Superior temporal gyrus (tissue), 1 donor: ENCODE data around the gene SCN4A.

Source experiments
- DNase-seq: peaks from one replicate; pipeline ENCODE4 v3.0.0-alpha.2; 2016; ENCODE audit errors: extremely low spot score

SCN4A gene

DNA sequence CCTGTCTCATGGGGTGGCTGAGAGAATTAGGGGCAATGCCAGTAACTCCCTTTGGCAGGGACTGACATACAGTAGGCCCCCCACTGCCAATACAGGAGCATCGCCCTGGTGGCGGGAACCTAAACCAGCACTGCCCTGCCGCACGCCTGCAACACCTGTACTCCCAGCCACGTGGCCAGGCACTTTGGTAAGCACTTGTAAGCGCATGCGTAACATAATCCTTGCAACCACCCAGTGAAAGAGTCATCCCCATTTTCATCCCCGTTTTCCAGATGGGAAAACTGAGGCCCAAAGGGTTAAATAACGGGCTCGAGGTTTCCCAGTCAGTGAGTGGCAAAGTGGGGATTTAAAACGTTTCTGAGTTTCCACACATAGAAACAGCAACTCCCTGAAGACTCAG lies 17.5 kb downstream of the SCN4A start:
- DNase-seq, result no peak

DNA sequence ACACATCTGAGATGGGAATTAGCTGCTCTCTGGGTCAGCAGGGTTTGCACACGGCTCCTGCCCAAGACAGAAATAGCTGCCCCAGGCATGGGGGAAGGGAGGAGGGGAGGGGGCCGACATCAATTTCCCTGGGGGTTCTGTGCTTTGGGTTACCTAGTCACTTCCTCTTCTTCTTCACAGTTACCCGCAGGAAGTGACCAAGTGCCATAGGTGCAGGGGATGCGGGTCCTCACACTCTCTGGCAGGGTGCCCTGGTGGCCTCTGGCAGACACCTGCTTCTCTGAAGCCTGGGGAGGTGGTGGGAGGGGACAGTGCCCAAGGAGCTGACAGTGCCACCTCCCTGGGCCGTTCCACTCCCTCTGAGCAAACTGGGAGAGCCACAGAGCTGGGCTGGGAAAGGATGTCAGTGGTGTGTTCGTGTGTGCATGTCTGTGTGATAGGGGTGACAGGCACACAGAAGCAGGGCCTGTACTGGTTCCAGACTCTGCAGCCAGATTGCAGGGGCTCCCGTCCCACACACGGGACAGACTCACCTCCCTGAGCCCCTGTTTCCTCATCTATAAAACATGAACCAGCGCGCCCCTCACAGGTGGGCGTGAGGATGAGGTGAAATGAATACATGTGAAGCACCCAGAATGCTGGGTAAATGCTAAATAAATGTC lies 18.2 kb downstream of the SCN4A start:
- no peak for DNase-seq

DNA sequence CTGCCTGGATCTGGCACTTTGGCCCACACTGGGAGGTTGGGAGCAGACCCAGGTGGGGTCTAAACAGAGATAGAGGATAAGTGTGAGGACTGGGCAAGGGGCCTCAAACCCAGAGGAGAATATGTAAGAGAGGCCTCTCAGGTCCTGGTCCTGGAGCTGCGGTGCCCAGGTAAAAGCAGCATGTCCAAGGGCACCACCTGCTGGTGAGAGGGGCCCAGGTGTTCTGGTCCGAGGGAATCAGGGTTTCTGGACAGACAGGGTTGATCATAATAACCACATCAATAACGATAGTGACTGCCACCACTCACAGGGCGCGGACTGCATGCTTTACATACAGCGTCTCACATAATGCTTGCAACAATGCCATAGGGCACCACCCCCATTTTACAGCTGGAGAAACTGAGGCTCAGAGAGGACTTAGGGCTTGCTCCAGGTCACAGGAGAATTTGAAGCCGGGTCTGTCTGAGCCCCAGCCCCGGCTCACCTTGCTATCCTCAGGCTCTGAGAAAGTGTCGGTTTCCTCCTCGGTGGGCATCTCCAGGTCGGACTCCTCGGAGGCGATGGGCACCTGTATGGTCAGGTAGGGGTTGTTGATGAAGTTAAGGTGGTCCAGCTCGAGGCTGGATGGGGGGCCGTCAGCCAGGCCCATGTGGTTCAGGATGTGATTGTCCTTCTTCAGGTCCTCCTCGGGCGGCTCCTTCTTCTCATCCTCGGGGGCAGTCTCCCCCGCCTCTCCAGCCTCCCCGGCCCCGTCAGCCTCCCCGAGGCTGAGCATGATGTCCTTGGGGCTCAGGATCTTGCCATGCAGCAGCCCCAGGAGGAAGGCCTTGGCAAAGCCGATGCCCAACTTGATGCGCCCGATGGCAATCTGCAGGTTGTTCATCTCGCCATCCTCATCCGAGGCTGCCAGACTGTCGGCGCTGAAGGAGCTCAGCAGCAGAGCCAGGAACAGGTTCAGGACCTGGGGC lies 21.5 kb downstream of the SCN4A start:
- no peak for DNase-seq

DNA sequence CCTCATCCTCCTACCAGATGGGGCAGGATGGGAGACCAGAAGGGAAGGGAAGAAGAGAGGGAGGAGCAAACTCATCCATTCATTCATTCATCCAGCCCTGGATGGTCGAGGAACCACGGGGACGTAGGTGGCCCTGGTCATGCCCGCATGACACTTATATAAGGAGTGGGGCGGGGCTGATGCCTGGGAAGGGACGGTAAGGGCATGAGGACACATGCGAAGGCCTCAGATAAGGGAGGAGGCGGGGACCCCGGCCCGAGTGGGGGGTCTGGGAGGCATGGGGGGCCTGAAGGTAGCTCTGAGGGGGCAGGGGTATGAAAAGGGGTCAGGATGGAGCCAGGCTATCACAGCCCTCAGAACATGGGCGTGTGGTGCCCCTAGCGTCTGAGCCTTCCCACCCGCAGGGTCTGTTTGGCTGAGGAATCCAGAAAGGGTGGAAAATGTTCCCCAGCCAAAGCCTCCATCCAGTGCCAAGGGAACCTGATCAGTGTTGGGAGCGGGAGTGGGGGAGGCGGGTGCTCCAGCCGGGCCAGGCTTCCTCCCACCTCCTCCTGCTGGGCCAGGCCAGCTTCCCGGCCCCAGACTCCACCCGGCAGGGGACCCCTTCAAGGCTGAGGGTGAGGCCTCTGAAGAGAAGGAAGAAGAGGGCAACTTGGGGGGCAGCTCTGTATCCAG lies 23.0 kb downstream of the SCN4A start:
- DNase-seq, result no peak

DNA sequence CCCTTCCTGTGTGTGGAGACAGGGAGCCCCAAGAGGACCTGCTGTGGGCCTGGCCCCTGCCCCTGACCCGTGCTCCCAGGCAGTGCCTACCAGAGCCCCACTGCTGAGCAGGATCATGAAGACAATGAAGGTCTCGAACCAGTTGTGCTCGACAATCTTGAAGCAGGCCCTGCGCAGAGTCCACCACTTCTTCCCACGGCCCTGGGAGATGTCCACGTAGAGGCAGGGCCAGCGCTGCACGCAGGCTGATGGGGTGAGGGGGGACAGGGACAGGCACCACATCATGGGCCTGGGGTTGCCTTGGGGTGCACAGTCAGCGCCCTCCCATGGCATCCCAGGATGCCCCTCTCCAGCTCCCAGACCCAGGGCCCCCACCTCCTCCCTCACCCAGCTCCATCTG lies 24.2 kb downstream of the SCN4A start:
- no peak for DNase-seq

DNA sequence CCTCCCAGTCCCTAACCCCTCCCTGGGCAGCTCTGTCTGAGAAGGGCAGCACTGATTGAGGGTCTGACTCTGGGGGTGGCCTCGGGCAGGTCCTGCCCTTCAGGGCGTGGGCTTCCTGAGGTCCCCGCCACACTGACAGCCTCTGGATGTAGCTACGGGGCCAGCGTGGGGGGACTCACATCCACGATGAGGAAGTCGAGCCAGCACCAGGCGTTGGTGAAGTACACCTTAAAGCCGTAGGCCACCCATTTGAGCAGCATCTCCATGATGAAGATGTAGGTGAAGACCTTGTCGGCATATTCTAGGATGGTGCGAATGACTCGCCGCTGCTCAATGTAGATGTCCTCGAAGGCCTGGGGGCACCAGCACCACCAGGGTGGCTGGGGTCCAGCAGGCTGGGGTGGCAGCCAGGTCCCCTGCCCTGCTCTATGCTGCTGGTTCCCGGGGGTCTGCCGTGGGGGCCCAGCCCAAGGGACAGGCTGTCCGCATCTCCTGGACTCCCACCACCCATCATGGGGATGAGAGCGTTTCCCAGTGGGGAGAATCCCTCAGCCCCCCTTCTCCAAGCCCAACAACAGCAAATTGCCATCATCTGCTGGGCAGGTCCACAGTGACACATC lies 24.9 kb downstream of the SCN4A start:
- no peak for DNase-seq

DNA sequence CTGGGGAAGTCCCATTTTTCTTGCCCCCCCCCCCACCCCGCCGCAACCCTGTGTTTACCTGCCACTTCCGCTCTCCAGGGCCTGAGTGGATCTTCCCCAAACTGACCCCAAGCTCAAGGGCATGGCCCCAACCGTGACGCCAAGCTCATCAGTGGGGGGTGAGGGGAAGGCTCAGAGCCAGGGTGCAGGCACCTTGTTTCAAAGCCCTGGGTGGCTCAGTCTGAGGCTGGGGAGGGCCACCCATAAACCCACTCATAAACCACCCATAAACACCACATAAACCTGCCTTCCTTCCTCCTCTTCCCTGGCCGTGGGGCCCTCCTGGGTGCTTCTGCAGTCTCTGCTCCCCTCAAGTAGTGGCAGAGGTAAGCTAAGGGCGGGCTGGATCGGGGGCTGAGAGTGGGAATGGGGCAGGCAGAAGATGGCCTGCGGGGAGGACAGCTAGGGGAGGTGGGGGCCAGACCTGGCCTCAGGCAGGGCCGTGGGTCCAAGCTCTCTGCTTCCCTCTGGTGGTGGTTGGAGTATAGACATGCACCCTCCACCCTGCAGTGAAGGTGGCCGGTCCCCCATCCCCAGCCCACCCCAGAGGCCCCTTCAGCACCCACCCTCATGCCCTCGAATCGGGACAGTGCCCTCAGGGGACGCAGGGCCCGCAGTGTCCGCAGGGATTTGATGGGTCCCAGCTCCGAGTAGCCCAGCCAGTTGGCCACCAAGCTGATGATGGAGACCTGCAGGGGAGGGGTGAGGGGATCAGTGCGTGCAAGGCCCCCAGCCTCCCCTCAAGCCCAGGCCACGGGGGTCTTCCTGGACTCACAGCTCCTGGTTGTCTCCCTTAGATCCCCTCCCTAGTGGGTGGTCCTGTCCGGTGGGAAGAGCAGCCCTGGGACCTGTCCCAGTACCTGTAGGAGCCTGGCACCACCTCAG lies 26.0 kb downstream of the SCN4A start:
- DNase-seq, result peak; percentile 25

DNA sequence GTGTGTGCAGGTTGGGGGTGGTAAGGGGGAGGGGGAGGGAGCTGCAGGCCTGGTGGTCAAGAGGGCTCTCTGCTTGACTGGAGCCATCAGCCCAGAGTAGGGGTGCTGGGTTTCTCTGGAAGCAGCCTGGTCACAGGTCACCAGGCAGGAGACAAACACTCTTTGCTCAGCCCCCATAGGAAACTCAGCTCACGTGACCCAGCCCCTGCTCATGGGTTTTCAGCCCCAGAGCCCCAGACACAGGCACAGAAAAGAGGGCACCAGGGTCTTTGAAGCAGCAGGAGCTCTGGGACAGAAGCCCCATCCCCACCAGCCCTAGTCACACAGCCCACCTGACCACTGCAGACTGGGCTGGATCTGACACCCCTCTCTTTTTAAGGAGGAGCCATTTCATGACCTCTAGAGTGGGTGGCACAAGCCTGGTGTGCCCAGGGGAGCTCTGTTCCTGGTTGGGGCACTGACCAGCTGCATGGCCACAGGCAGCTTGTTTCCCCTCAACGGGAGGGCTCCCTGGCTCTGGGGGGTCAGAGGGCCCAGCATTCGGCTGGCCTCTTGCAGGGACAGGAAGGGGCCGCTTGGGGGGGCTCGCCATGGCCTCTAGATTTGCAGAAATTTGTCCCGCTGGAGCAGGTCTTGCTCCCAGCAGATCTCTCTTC lies 26.8 kb downstream of the SCN4A start:
- no peak for DNase-seq

DNA sequence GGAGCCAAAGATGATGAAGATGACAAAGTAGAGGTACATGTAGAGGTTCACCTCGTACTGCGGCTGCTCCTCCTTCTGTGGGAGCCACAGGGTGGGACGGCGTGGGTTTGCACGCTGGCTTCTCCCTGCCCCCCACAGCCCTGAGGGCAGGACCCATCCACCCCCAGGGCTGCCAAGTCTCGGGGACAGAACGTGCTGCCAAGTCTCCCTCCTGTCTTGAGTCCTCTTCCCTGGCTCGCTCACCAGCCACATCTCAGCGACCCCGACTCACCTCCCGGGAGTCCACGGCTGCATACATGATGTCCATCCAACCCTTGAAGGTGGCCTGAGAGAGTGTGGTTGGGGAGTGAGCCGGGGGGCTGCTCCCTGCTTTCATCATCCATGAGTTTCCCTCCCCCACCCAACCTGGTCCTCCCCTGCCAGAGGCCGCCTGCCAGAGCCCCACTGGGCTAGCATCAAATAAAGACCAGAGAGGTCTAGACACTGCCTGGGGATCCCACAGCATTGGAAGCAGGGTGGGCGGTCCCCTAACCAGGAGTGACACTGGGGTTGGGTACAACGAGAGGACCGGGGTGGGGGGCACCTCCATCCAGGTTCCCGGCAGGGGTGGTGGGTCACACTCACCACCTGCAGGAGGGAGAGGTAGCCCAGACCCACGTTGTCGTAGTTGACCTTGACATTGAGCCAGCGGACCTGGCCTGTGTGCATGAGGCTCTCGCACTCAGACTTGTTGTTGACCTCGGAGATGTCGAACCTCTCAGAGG lies 27.8 kb downstream of the SCN4A start:
- no peak for DNase-seq

DNA sequence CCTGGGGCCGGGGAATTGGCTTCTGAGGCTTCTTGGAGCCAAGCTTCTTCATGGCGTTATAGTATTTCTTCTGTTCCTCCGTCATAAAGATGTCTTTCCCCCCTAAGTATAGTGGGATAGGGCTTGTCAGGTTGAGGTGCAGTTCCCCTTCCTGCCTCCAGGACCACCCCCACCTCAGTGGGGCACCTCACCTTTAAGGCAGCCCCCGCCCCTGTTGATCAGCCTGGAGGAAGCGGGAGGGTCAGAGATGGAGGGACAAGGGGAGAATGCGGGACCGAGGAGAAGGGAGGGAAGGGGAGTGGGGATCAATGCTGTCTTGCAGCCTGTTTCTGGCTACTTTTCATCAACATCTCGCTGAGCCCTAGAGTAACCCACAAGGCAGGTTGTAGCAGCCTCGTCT lies 29.0 kb downstream of the SCN4A start:
- no peak for DNase-seq

DNA sequence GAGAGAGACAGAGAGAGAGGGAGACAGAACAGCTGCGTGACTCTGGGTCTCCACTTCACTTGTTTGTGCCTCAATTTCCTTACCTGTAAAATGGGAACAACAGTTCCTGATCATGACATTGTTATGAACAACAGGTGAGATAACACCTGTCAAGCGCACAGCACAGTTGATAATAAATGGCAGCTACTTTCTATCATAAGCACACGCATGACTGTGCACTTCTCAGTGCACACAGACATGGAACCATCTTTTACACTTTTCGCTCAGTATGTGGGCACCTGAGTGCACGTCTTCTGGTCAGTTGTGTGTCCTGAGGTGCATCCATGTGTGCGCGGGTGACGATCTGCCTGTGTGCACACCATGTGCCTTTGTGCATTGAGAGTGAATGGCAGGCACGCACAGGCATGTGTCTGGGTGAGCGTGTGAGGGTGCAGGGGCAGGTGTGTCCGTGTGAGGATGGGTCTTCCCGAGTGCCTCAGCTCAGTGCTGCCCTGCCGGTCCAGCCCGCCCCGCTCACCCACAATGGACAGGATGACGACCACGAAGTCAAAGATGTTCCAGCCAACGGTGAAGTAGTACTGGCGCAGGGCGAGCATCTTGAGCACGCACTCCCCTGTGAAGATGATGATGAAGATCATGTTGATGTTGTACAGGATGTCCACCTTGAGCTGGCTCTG lies 30.3 kb downstream of the SCN4A start:
- no peak for DNase-seq

DNA sequence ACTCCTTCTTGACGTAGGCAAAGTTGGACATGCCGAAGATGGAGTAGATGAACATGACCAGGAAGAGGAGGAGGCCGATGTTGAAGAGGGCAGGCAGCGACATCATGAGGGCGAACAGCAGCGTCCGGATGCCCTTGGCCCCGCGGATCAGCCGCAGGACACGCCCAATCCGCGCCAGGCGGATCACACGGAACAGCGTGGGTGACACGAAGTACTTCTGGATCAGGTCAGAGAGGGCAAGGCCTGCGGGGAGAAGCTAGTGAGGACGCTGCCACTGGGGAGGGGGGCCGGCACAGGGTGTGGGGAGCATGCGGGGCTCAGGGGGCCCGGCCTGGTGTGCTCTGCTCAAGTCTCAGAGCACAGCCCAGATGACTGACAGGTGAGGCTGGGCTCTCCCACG lies 31.0 kb downstream of the SCN4A start:
- DNase-seq, result no peak

DNA sequence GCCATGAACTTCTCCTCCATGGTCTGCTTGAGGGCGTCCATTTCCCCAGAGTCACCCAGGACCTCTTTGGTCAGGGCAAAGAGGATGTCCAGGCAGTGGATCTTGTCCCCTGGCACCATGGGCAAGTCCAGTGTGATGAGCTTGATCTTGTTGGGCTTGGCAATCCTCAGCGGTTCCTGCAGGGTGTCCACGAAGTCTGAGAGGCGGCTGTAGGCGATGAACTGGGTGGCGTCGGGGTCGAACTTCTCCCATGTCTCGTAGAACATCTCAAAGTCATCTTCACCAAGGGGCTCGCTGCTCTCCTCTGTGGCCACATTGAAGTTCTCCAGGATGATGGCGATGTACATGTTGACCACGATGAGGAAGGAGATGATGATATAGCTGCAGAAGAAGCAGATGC lies 31.6 kb downstream of the SCN4A start:
- DNase-seq, result no peak

DNA sequence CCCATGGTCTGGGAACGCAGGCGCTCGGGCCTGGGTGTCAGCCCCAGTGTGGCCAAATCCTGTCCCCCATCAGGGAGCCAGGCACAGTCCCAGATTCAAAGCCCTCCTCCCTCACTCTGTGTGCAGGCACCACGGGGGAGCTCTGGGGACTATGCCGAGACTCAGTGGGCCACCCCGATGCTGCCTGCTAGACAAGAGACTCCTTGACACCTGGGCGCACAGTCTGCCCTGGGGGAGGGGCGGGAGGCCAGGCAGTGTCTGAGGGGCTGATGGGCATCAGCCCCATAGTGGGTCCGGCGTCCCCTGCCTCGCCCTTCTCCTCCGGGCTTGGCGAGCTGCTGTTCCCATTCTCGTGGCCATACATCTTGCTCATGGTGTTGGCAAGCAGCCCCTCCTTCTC lies 32.1 kb downstream of the SCN4A start:
- DNase-seq, result no peak

DNA sequence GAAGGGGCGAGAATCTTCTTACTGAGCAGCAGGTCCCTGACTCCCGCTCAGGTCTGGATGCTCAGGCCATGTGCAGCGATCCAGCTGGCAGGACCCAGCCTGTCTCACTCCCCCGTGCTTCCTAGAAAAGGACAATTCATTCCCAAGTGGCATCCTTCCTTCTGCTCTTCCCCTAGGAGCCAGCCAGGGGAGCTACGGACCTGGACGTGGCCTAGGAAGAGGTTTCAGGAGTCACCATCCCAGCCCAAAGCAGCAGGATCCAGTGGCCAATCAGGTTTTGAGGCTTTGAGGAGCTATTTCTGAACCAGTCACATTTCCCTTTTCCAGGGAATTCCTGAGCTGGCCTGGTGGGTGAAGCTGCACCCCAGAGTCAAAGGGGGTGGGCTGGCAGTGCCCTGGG lies 32.8 kb downstream of the SCN4A start:
- no peak for DNase-seq

DNA sequence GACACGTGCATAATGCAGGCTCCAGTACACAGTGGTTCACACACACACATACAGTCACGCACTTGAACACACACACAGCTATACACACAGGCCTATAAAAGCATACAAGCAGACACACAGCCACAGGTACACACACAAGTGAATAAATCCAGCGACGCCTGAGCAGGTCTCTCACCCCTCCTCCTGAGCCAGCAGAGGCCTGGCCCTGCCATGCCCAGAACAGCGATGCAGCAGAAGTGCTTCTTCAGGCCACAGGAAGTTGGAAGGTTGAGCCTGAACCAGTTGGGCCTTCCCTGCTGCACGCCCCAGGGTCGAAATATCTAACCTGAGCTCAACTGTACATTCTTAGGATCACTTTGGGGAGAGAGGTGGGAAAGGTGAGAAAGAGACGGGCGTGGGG lies 33.3 kb downstream of the SCN4A start:
- DNase-seq, result no peak

DNA sequence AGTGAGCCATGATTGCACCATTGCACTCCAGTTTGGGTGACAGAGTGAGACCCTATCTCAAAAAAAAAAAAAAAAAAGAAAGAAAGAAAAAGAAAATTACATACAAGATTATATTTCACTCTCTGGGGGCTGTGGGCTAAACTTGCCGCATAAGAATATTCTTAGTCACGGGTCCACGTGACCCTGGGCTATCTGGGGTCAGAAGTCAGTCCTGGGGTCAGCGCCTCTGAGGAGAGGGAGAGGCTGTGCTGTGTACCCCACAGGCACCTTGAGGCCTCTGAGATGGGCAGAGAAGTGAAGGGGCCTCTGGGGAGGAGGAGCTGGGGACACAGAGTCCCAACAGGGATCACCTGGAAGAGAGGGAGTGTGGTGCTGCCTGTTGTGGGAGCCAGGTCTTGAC lies 34.8 kb downstream of the SCN4A start:
- no peak for DNase-seq

DNA sequence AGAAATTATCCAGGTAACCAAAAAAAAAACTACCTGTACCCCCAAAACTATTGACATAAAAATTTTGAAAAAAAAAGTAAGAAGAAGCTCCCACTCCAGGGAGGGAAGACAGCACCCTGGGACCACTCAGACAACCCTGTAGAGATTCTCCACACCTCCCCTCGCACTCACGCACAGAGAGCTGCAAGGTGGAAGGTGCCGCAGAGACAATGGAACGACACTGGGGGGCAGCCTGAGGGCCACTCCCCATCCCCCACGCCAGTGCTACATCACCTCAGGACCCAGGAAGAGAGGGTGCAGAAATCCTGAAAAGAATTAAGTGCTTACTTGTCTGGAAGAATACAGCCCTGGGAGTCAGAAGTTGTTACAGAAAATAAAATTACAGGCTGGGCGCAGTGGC lies 35.4 kb downstream of the SCN4A start:
- DNase-seq, result no peak
